ENCODE measurements around the gene SSR3.

Gene SSR3

DNA sequence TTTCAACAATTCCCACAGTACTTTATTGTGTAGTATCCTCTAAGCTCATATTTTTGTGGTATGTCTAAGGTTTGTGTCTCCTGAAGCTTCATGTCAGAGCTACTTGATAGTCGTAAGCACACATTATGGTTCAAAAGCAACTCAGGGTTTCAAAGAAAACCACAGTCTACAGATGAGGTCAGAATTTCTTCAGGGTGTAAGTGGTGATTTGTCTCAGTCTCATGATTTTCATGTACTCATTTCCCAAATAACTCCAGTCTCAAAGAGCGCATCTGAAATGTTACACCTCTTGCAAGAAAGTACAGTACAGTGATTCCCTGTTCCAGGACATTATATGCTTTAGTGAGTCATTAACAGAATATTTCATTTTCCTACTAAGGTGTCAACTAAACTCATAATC, 47.5 kb upstream of the SSR3 start:
- Histone ChIP-seq H3K4me1 (ENCODE audit: insufficient read depth, low read length, poor library complexity, severe bottlenecking) (peaks cover 15% of the 10 kb centered on the region), H3K9ac (ENCODE audit: low read depth, low read length, poor library complexity, severe bottlenecking) (no peak overlapping the region), H3K27me3 (ENCODE audit: insufficient read depth, low read length, poor library complexity, severe bottlenecking) (no peaks in the 10 kb centered on the region), H3K79me2 (ENCODE audit: insufficient read depth, low read length) (no peaks in the 10 kb centered on the region), H3K9me2 (replicated peaks; ENCODE audit: low read depth, low read length) (no peaks in the 10 kb centered on the region), H3K4me3 (ENCODE audit: low read length, poor library complexity, severe bottlenecking) (no peak overlapping the region), H3K9me3 (ENCODE audit: insufficient read depth, low read depth, low read length) (no peaks in the 10 kb centered on the region), H3F3A (ENCODE audit: low read depth) (no peaks in the 10 kb centered on the region), H3K4me2 (ENCODE audit: low read depth, low read length, poor library complexity, severe bottlenecking) (no peak overlapping the region), H2AFZ (ENCODE audit: low read length) (no peak overlapping the region), H4K20me1 (ENCODE audit: insufficient read depth, low read length, poor library complexity, severe bottlenecking) (no peaks in the 10 kb centered on the region), H3K36me3 (ENCODE audit: insufficient read depth, low read length) (no peaks in the 10 kb centered on the region)
- no peak for TF ChIP-seq EZH2phosphoT487 (IDR thresholded peaks at IDR 0.05; ENCODE audit: borderline replicate concordance)

DNA sequence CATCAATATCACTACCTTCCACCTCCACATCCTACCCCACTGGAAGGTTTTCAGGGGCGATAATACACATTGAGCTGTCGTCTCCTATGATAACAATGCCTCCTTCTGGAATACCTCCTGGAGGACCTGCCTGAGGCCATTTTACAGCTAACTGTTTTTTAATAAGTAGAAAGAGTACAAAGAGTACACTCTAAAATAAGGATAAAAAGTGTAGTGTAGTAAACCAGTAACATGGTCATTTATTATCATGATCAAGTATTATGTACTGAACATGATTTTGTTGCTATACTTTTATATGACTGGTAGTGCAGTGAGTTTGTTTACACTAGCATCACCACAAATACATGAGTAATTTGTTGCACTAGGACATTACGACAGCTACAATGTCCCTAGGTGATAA, 46.6 kb upstream of the SSR3 start:
- Histone ChIP-seq H2AFZ (ENCODE audit: low read length) (no peak overlapping the region), H3K4me2 (ENCODE audit: low read depth, low read length, poor library complexity, severe bottlenecking) (no peak overlapping the region)

DNA sequence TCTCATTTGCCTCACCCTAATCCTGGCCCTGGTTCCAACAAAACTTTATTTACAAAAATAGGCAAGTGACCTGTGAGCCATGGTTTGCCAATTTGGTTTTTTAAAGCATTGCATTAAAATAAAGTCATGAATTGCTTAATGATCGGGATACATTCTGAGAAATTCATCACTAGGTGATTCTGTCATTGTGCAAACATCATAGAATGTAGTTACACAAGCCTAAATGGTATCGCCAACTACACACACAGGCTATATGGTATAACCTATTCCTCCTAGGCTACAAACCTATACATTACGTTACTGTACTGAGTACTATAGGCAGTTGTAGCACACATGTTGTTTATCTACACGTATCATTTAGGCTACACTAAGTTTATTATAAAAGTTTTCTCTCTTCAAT, 45.9 kb upstream of the SSR3 start:
- Histone ChIP-seq H3K9me3 (ENCODE audit: insufficient read depth, low read depth, low read length) (no peaks in the 10 kb centered on the region), H3K9ac (ENCODE audit: low read depth, low read length, poor library complexity, severe bottlenecking) (no peak overlapping the region), H3K9me2 (replicated peaks; ENCODE audit: low read depth, low read length) (no peaks in the 10 kb centered on the region), H2AFZ (ENCODE audit: low read length) (no peak overlapping the region), H3K4me2 (ENCODE audit: low read depth, low read length, poor library complexity, severe bottlenecking) (no peak overlapping the region), H3K79me2 (ENCODE audit: insufficient read depth, low read length) (no peaks in the 10 kb centered on the region), H3F3A (ENCODE audit: low read depth) (no peaks in the 10 kb centered on the region), H3K27me3 (ENCODE audit: insufficient read depth, low read length, poor library complexity, severe bottlenecking) (no peaks in the 10 kb centered on the region), H4K20me1 (ENCODE audit: insufficient read depth, low read length, poor library complexity, severe bottlenecking) (no peaks in the 10 kb centered on the region), H3K36me3 (ENCODE audit: insufficient read depth, low read length) (no peaks in the 10 kb centered on the region), H3K4me1 (ENCODE audit: insufficient read depth, low read length, poor library complexity, severe bottlenecking) (peaks cover 15% of the 10 kb centered on the region), H3K4me3 (ENCODE audit: low read length, poor library complexity, severe bottlenecking) (no peak overlapping the region)
- TF ChIP-seq, protein P1, sequence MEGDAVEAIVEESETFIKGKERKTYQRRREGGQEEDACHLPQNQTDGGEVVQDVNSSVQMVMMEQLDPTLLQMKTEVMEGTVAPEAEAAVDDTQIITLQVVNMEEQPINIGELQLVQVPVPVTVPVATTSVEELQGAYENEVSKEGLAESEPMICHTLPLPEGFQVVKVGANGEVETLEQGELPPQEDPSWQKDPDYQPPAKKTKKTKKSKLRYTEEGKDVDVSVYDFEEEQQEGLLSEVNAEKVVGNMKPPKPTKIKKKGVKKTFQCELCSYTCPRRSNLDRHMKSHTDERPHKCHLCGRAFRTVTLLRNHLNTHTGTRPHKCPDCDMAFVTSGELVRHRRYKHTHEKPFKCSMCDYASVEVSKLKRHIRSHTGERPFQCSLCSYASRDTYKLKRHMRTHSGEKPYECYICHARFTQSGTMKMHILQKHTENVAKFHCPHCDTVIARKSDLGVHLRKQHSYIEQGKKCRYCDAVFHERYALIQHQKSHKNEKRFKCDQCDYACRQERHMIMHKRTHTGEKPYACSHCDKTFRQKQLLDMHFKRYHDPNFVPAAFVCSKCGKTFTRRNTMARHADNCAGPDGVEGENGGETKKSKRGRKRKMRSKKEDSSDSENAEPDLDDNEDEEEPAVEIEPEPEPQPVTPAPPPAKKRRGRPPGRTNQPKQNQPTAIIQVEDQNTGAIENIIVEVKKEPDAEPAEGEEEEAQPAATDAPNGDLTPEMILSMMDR (conservative IDR thresholded peaks at IDR 0.05; ENCODE audit: low read length) = no peak
- no peak for TF ChIP-seq EZH2phosphoT487 (IDR thresholded peaks at IDR 0.05; ENCODE audit: borderline replicate concordance)

More for the DNA sequence above, 46.6 kb upstream of the SSR3 start:
- Histone ChIP-seq H3K79me2 (ENCODE audit: insufficient read depth, low read length) (no peaks in the 10 kb centered on the region), H3K9me2 (replicated peaks; ENCODE audit: low read depth, low read length) (no peaks in the 10 kb centered on the region), H3K36me3 (ENCODE audit: insufficient read depth, low read length) (no peaks in the 10 kb centered on the region), H3K27me3 (ENCODE audit: insufficient read depth, low read length, poor library complexity, severe bottlenecking) (no peaks in the 10 kb centered on the region), H3F3A (ENCODE audit: low read depth) (no peaks in the 10 kb centered on the region), H3K9me3 (ENCODE audit: insufficient read depth, low read depth, low read length) (no peaks in the 10 kb centered on the region), H4K20me1 (ENCODE audit: insufficient read depth, low read length, poor library complexity, severe bottlenecking) (no peaks in the 10 kb centered on the region), H3K4me3 (ENCODE audit: low read length, poor library complexity, severe bottlenecking) (no peak overlapping the region), H3K9ac (ENCODE audit: low read depth, low read length, poor library complexity, severe bottlenecking) (no peak overlapping the region), H3K4me1 (ENCODE audit: insufficient read depth, low read length, poor library complexity, severe bottlenecking) (peaks cover 15% of the 10 kb centered on the region)
- TF ChIP-seq, protein P1 (conservative IDR thresholded peaks at IDR 0.05; ENCODE audit: low read length) = no peak
- TF ChIP-seq EZH2phosphoT487 (IDR thresholded peaks at IDR 0.05; ENCODE audit: borderline replicate concordance) = no peak

DNA sequence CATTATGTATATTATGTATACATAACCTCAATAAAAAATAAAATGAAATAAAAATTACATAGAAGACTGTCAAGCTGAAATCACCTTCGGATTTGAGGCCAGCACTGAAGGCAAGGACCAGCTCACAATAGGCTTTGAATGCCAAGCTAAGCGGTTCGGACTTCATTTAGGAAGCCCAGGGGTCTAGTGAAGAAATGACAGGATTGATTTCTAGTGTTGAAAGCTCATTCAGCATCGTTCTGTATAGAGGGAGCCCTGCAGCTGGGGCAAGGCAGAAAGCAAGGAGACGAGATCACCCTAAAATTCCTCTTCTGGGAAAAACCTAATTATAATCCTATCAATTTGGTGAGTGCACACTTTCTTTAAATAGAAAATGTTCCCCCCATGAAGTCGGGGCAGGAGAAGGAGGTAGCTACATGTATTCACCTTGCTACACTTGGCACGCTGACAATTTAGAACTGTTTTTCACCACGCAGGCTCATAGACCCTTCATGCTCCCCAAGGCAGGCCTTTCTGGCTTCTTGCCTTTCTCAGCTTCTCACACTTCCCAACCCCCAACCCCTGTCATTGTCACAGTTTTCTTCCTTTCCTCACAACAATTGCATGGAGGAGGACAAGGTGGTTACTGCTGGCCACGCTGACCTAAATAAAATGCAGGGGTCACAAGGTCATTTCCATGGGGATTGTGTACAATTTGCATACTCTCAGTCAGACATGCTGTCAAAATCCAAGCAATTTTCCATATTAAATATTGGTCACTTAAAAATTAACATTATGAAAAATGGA, 44.4 kb upstream of the SSR3 start:
- H2AFZ ChIP-seq (ENCODE audit: low read length) = no peak overlapping the region
- H3K4me3 ChIP-seq (ENCODE audit: low read length, poor library complexity, severe bottlenecking) = no peak overlapping the region
- H3K36me3 ChIP-seq (ENCODE audit: insufficient read depth, low read length) = no peaks in the 10 kb centered on the region
- H3K4me2 ChIP-seq (ENCODE audit: low read depth, low read length, poor library complexity, severe bottlenecking) = no peak overlapping the region
- H3K9me3 ChIP-seq (ENCODE audit: insufficient read depth, low read depth, low read length) = no peaks in the 10 kb centered on the region
- no peaks in the 10 kb centered on the region for H4K20me1 ChIP-seq (ENCODE audit: insufficient read depth, low read length, poor library complexity, severe bottlenecking)
- TF ChIP-seq, protein P1 (conservative IDR thresholded peaks at IDR 0.05; ENCODE audit: low read length) = no peak
- no peak for TF ChIP-seq EZH2phosphoT487 (IDR thresholded peaks at IDR 0.05; ENCODE audit: borderline replicate concordance)
- no peaks in the 10 kb centered on the region for H3K9me2 ChIP-seq (replicated peaks; ENCODE audit: low read depth, low read length)
- H3F3A ChIP-seq (ENCODE audit: low read depth) = no peaks in the 10 kb centered on the region
- no peaks in the 10 kb centered on the region for H3K79me2 ChIP-seq (ENCODE audit: insufficient read depth, low read length)
- H3K27me3 ChIP-seq (ENCODE audit: insufficient read depth, low read length, poor library complexity, severe bottlenecking) = no peaks in the 10 kb centered on the region
- H3K4me1 ChIP-seq (ENCODE audit: insufficient read depth, low read length, poor library complexity, severe bottlenecking) = peaks cover 20% of the 10 kb centered on the region
- H3K9ac ChIP-seq (ENCODE audit: low read depth, low read length, poor library complexity, severe bottlenecking) = no peak overlapping the region
